ENCODE data around the gene NDE1. TPM values are rescaled to one million over a fixed set of nuclear protein-coding genes. Genes with fewer than 3 reads are reported as not detected.

Gene NDE1
- total RNA-seq, 1 donor from 2014 or later: 45.3 TPM

GRCh38 chr16:15621889-15622288 lies 28.2 kb upstream of the NDE1 start:
- DNase-seq (ENCODE audit: low read depth): no peak
- TF ChIP-seq CTCF (conservative IDR thresholded peaks at IDR 0.05; ENCODE audit: low read depth, low read length): no peak
- H3K4me3 ChIP-seq (ENCODE audit: low read depth, low read length): no peak overlapping the region

- no peak for DNase-seq (ENCODE audit: low read depth)
- H3K4me3 ChIP-seq (ENCODE audit: low read depth, low read length): no peak overlapping the region
- no peak for TF ChIP-seq CTCF (conservative IDR thresholded peaks at IDR 0.05; ENCODE audit: low read depth, low read length)
Observed at GRCh38 chr16:15631730-15632409, 18.2 kb upstream of the NDE1 start.

- TF ChIP-seq CTCF (conservative IDR thresholded peaks at IDR 0.05; ENCODE audit: low read depth, low read length): no peak
- DNase-seq (ENCODE audit: low read depth): no peak
- H3K4me3 ChIP-seq (ENCODE audit: low read depth, low read length): no peak overlapping the region
Observed at GRCh38 chr16:15635926-15636325, 14.1 kb upstream of the NDE1 start.

- TF ChIP-seq CTCF (conservative IDR thresholded peaks at IDR 0.05; ENCODE audit: low read depth, low read length): no peak
- H3K4me3 ChIP-seq (ENCODE audit: low read depth, low read length): no peak overlapping the region
- no peak for DNase-seq (ENCODE audit: low read depth)
Observed at GRCh38 chr16:15636392-15636873, 13.6 kb upstream of the NDE1 start.

- no peak overlapping the region for H3K4me3 ChIP-seq (ENCODE audit: low read depth, low read length)
- DNase-seq (ENCODE audit: low read depth): no peak
- no peak for TF ChIP-seq CTCF (conservative IDR thresholded peaks at IDR 0.05; ENCODE audit: low read depth, low read length)
Observed at GRCh38 chr16:15639061-15639568, 10.9 kb upstream of the NDE1 start.

GRCh38 chr16:15640966-15641365 lies 9.1 kb upstream of the NDE1 start:
- no peak overlapping the region for H3K4me3 ChIP-seq (ENCODE audit: low read depth, low read length)
- DNase-seq (ENCODE audit: low read depth): no peak
- TF ChIP-seq CTCF (conservative IDR thresholded peaks at IDR 0.05; ENCODE audit: low read depth, low read length): no peak
